HG03066 (cell line): Measurements from ENCODE around the gene PHF3.
"Not testable (repeated sequence)": the region's sequence is repeated elsewhere in the genome, so short reads cannot be mapped to it uniquely, and the experiment has no call there.

Source experiments
- ATAC-seq: cut with Tn5 transposase; IDR thresholded peaks from one replicate; pipeline ENCODE4 v1.9.1; 2021; ENCODE audit warnings: low read depth; ENCODE audit not compliant: unreplicated experiment

Gene PHF3

GRCh38 chr6:63757275-63757674 lies 121.7 kb downstream of the PHF3 start:
- ATAC-seq: not testable (repeated sequence)

DNA sequence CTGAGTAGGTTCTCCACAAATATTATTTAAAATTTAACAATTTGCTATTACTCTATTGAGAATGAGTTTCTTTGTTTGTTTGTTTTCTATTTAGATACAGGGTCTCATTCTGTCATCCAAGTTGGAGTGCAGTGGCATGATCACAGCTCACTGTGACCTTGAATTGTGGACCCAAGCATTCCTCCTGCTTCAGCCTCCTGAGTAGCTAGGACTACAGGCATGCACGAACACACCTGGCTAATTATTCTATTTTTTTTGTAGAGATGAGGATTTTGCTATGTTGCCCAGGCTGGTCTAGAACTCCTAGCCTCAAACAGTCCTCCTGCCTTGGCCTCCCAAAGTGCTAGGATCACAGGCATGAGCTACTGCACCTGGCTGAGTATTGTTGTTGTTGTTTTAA lies 122.2 kb downstream of the PHF3 start:
- no peak for ATAC-seq

DNA sequence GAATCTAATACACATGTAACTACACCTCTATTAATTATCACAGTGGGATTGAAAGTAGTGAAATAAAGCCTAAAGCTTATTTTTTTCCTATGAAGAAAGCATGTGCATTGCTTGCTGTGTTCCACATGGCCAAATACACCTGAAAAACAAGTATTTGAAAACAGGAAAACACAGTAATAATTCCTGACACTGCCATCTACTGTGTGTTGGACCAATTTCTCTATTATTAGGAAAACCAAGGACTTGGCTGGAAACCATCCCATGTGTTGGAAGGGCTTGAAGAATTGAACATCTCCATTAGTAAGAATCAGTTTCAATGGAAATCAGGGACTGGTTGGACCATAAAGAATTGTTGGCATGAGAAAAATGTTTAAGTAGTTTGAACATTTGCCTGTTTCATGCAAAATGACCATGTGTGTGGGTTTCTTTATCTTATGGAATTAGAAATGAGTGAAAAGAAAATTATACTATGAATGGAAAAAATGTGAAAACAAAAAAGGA lies 124.1 kb downstream of the PHF3 start:
- no peak for ATAC-seq

GRCh38 chr6:63760199-63760598 lies 124.6 kb downstream of the PHF3 start:
- no peak for ATAC-seq

- no peak for ATAC-seq
Observed at GRCh38 chr6:63764318-63764916, 128.8 kb downstream of the PHF3 start.
